Stimulated activated CD8-positive, alpha-beta memory T cell treated with anti-CD3 and anti-CD28 coated beads, Interleukin-2, amount 100 ng/mL, for 48 hours (primary cell): ENCODE measurements around the gene LAMC3.

Experiments used
- DNase-seq, 2 donors: peaks; one replicate each; pipeline ENCODE4 v3.0.0-alpha.2; 2020; ENCODE audit warnings: low read depth in 2 of 2

Gene LAMC3

GRCh38 chr9:131117121-131117761 is 108.3 kb downstream of the LAMC3 start:
- DNase-seq, result no peak

- DNase-seq, result no peak
Observed at GRCh38 chr9:131117762-131118145, 108.8 kb downstream of the LAMC3 start.

- DNase-seq, result no peak
Observed at GRCh38 chr9:131119600-131119999, 110.6 kb downstream of the LAMC3 start.

- DNase-seq, result no peak
Observed at GRCh38 chr9:131120620-131121228, 111.8 kb downstream of the LAMC3 start.

- no peak for DNase-seq
Observed at GRCh38 chr9:131121346-131121745, 112.4 kb downstream of the LAMC3 start.

GRCh38 chr9:131122158-131122557 is 113.2 kb downstream of the LAMC3 start:
- no peak for DNase-seq

GRCh38 chr9:131125038-131125287 is 116.0 kb downstream of the LAMC3 start:
- DNase-seq, result no peak

- peak; percentile 99 to 100 for DNase-seq
Observed at GRCh38 chr9:131125288-131126058, 116.5 kb downstream of the LAMC3 start, which contains the start of gene NUP214. NUP214 (plus strand) TSS chr9:131125586; CDS start chr9:131125705, 119 bp downstream.

GRCh38 chr9:131126059-131126426 is 117.1 kb downstream of the LAMC3 start:
- no peak for DNase-seq

GRCh38 chr9:131129183-131129582 is 120.2 kb downstream of the LAMC3 start:
- DNase-seq, result no peak

- DNase-seq, result no peak
Observed at GRCh38 chr9:131138676-131139075, 129.7 kb downstream of the LAMC3 start.

- DNase-seq, result no peak
Observed at GRCh38 chr9:131140112-131140511, 131.1 kb downstream of the LAMC3 start.

- no peak for DNase-seq
Observed at GRCh38 chr9:131140550-131140949, 131.6 kb downstream of the LAMC3 start.

GRCh38 chr9:131142160-131142559 is 133.2 kb downstream of the LAMC3 start:
- no peak for DNase-seq
